Bronchial epithelial cell (primary cell): ENCODE measurements around the gene SOAT1. TPM values are rescaled to one million over a fixed set of nuclear protein-coding genes. Genes with fewer than 3 reads are reported as not detected.
"Not testable (repeated sequence)": the region's sequence is repeated elsewhere in the genome, so short reads cannot be mapped to it uniquely, and the experiment has no call there.

Experiments
- DNase-seq: peaks from one replicate; pipeline ENCODE4 v3.0.0-alpha.2; 2010; ENCODE audit warnings: low read depth
- FAIRE-seq: peaks from 2 replicates; lab custom pipeline; 2011; peaks lifted over from hg19 to GRCh38; lab: Jason Lieb, UNC
- H3K27me3 ChIP-seq: 2 replicates; pipeline ENCODE4 v1.5.1; 2011; ENCODE audit warnings: low read length; ENCODE audit not compliant: control insufficient read depth, insufficient read depth
- H3K36me3 ChIP-seq: 2 replicates; pipeline ENCODE4 v1.5.1; 2011; ENCODE audit warnings: low read length; ENCODE audit not compliant: control insufficient read depth, insufficient read depth
- H3K4me3 ChIP-seq: 2 replicates; pipeline ENCODE4 v1.5.1; 2011; ENCODE audit warnings: mild to moderate bottlenecking, low read depth, low read length, control low read depth
- CTCF ChIP-seq: IDR thresholded peaks from 2 replicates; pipeline ENCODE4 v1.5.1; 2011; ENCODE audit warnings: mild to moderate bottlenecking, moderate library complexity, low read length, control low read depth, inconsistent platforms; ENCODE audit not compliant: insufficient read depth, severe bottlenecking
- total RNA-seq: library from RNA; depleted of rRNA; stranded (reverse); fragments of >200 nt; gene quantifications from 2 replicates; pipeline ENCODE4 v1.2.1, GENCODE V29; 2014

Gene SOAT1
- total RNA-seq, 1 donor from 2014 or later: 8.4 TPM

GRCh38 chr1:179380299-179380698 is 86.7 kb downstream of the SOAT1 start:
- DNase-seq: no peak
- FAIRE-seq: no peak
- Histone ChIP-seq H3K27me3 (no peaks in the 10 kb centered on the region), H3K36me3 (no peaks in the 10 kb centered on the region), H3K4me3 (no peak overlapping the region)
- TF ChIP-seq CTCF: no peak

- no peaks in the 10 kb centered on the region for H3K27me3 ChIP-seq
- H3K36me3 ChIP-seq: no peaks in the 10 kb centered on the region
- H3K4me3 ChIP-seq: no peak overlapping the region
- DNase-seq (no peak), FAIRE-seq (no peak)
- no peak for TF ChIP-seq CTCF
Observed at GRCh38 chr1:179384027-179384426, 90.4 kb downstream of the SOAT1 start.

GRCh38 chr1:179385510-179385909 is 91.9 kb downstream of the SOAT1 start:
- no peaks in the 10 kb centered on the region for H3K27me3 ChIP-seq
- no peak overlapping the region for H3K4me3 ChIP-seq
- TF ChIP-seq CTCF: no peak
- FAIRE-seq: no peak
- no peak for DNase-seq
- no peaks in the 10 kb centered on the region for H3K36me3 ChIP-seq

GRCh38 chr1:179393721-179394120 is 100.1 kb downstream of the SOAT1 start:
- TF ChIP-seq CTCF: no peak
- Histone ChIP-seq H3K27me3 (no peaks in the 10 kb centered on the region), H3K36me3 (no peaks in the 10 kb centered on the region), H3K4me3 (no peak overlapping the region)
- no peak for FAIRE-seq
- no peak for DNase-seq

GRCh38 chr1:179399399-179399798 is 105.8 kb downstream of the SOAT1 start:
- H3K27me3 ChIP-seq, FAIRE-seq, DNase-seq, H3K36me3 ChIP-seq, H3K4me3 ChIP-seq: not testable (repeated sequence)

Other genes with a start within 250 kb of the SOAT1 start
- 14.0 and 17.0 TPM in 2 replicates for gene TOR3A, start 211.7 kb upstream of the SOAT1 start, total RNA-seq
- gene ABL2, start 64.1 kb upstream of the SOAT1 start, total RNA-seq: 21.8 and 35.8 TPM in 2 replicates
- gene AXDND1, start 72.2 kb downstream of the SOAT1 start, total RNA-seq: 0.26 TPM in 1 of 2 replicates, not detected in the other